ENCODE results near the gene KIF16B. TPM values are rescaled to one million over a fixed set of nuclear protein-coding genes. Genes with fewer than 3 reads are reported as not detected.

KIF16B gene
- total RNA-seq, 6 donors from 2014 or later, result 18.4 to 114 (median 26.3) TPM

- WGBS, 2 donors, result 83 to 89% methylated on average over 7 to 14 of the region's 14 CpGs
- H3K9me3 ChIP-seq, result no peaks in the 10 kb centered on the region
- no peaks in the 10 kb centered on the region for H3K27me3 ChIP-seq
- no peak overlapping the region for H3K27ac ChIP-seq
- TF ChIP-seq CTCF (IDR thresholded peaks at IDR 0.05) (peak; percentile 23 to 53 (median 40)), POLR2AphosphoS5 (IDR thresholded peaks at IDR 0.05) (no peak), POLR2A (IDR thresholded peaks at IDR 0.05) (no peak)
- H3K36me3 ChIP-seq, result no peaks in the 10 kb centered on the region
- H3K4me1 ChIP-seq, result peaks cover 0 to 6% (median 0%) of the 10 kb centered on the region in 4 donors
- no peak overlapping the region for H3K4me3 ChIP-seq
- peak in 1 of 2 donors; percentile 74 for ATAC-seq (ENCODE audit: low FRiP score in 2 of 2)
- no peak for DNase-seq
Measured at GRCh38 chr20:16517946-16518783, 55.1 kb downstream of the KIF16B start.

- 100% methylated on average over 1 of the region's 1 CpG for WGBS, 2 donors
- no peak for ATAC-seq (ENCODE audit: low FRiP score in 2 of 2)
- Histone ChIP-seq H3K27me3 (no peaks in the 10 kb centered on the region), H3K4me1 (peaks cover 0 to 6% (median 0%) of the 10 kb centered on the region in 4 donors), H3K27ac (no peak overlapping the region), H3K36me3 (peaks cover 0 to 5% (median 2%) of the 10 kb centered on the region in 4 donors), H3K4me3 (no peak overlapping the region), H3K9me3 (no peaks in the 10 kb centered on the region)
- no peak for DNase-seq
- TF ChIP-seq POLR2A (IDR thresholded peaks at IDR 0.05) (no peak), POLR2AphosphoS5 (IDR thresholded peaks at IDR 0.05) (no peak), EP300 (IDR thresholded peaks at IDR 0.05) (no peak), CTCF (IDR thresholded peaks at IDR 0.05) (no peak)
Measured at GRCh38 chr20:16516794-16517193, 56.5 kb downstream of the KIF16B start.

GRCh38 chr20:16515046-16515445 lies 58.2 kb downstream of the KIF16B start:
- 94 to 99% methylated on average over 2 of the region's 2 CpGs for WGBS, 2 donors
- Histone ChIP-seq H3K27ac (peak overlapping the region in 1 of 4 donors; percentile 36), H3K4me1 (no peaks in the 10 kb centered on the region), H3K27me3 (no peaks in the 10 kb centered on the region), H3K9me3 (no peaks in the 10 kb centered on the region), H3K36me3 (peaks cover 3 to 22% (median 7%) of the 10 kb centered on the region in 4 donors), H3K4me3 (no peak overlapping the region)
- DNase-seq, result no peak
- ATAC-seq (ENCODE audit: low FRiP score in 2 of 2), result no peak
- TF ChIP-seq POLR2A (IDR thresholded peaks at IDR 0.05), result no peak
- TF ChIP-seq POLR2AphosphoS5 (IDR thresholded peaks at IDR 0.05), result no peak
- TF ChIP-seq EP300 (IDR thresholded peaks at IDR 0.05), result no peak
- TF ChIP-seq CTCF (IDR thresholded peaks at IDR 0.05), result no peak

GRCh38 chr20:16514140-16514539 lies 59.1 kb downstream of the KIF16B start:
- H3K27me3 ChIP-seq, result no peaks in the 10 kb centered on the region
- no peak overlapping the region for H3K4me3 ChIP-seq
- no peaks in the 10 kb centered on the region for H3K9me3 ChIP-seq
- peak overlapping the region in 2 of 4 donors; percentile 36 to 40 for H3K27ac ChIP-seq
- ATAC-seq (ENCODE audit: low FRiP score in 2 of 2) (peak in 1 of 2 donors; percentile 80), DNase-seq (no peak)
- TF ChIP-seq POLR2AphosphoS5 (IDR thresholded peaks at IDR 0.05) (no peak), EP300 (IDR thresholded peaks at IDR 0.05) (no peak), POLR2A (IDR thresholded peaks at IDR 0.05) (no peak), CTCF (IDR thresholded peaks at IDR 0.05) (no peak)
- no peaks in the 10 kb centered on the region for H3K4me1 ChIP-seq
- 31 to 34% methylated on average over 4 of the region's 4 CpGs for WGBS, 2 donors
- peaks cover 3 to 23% (median 7%) of the 10 kb centered on the region in 4 donors for H3K36me3 ChIP-seq
